Measurements from ENCODE around the gene SEMA3G. TPM values are rescaled to one million over a fixed set of nuclear protein-coding genes. Genes with fewer than 3 reads are reported as not detected.

The SEMA3G gene
- total RNA-seq, 1 experiment from 2014 or later = 0.32 TPM

- no peaks in the 10 kb centered on the region for H3K9me3 ChIP-seq
- H3K36me3 ChIP-seq (ENCODE audit: control insufficient read depth, insufficient read depth, low read length) = peaks cover under 1% of the 10 kb centered on the region; the same call in 1 of the 2 replicates
- intact Hi-C loops (cut with micrococcal nuclease; ENCODE audit: unreplicated experiment) = no loop called here
- Mint-ChIP-seq H3K36me3 (ENCODE audit: insufficient read depth, unreplicated experiment) (peaks cover 22% of the 10 kb centered on the region), H3K27me3 (ENCODE audit: insufficient read depth, unreplicated experiment) (no peaks in the 10 kb centered on the region), H3K27ac (ENCODE audit: unreplicated experiment) (no peak overlapping the region), H3K4me3 (ENCODE audit: unreplicated experiment) (no peak overlapping the region), H3K9me3 (ENCODE audit: unreplicated experiment) (no peaks in the 10 kb centered on the region), H3K4me1 (ENCODE audit: low read depth, unreplicated experiment) (no peaks in the 10 kb centered on the region)
- BruUV-seq (replicated peaks) = no TSS peak
- H3K4me1 ChIP-seq = no peaks in the 10 kb centered on the region
- DNase-seq = no peak
- CTCF ChIA-PET = no interaction called here
- H3K4me3 ChIP-seq (ENCODE audit: low read depth, low read length) = no peak overlapping the region
- H3K27me3 ChIP-seq (replicated peaks; ENCODE audit: control insufficient read depth, insufficient read depth, low read length) = no peaks in the 10 kb centered on the region
- POLR2A ChIA-PET = no interaction called here
- TF ChIP-seq CTCF (IDR thresholded peaks at IDR 0.05; ENCODE audit: insufficient read depth in 1 of 2, low read depth in 1 of 2, low read length in 1 of 2, severe bottlenecking in 1 of 2, unreplicated experiment in 1 of 2) = no peak
Observed at GRCh38 chr3:52401021-52401420, 43.9 kb downstream of the SEMA3G start.

GRCh38 chr3:52400275-52400793, 44.6 kb downstream of the SEMA3G start:
- no peak for DNase-seq
- intact Hi-C loops (cut with micrococcal nuclease; ENCODE audit: unreplicated experiment) = no loop called here
- BruUV-seq (replicated peaks) = no TSS peak
- Mint-ChIP-seq H3K9me3 (ENCODE audit: unreplicated experiment) (no peaks in the 10 kb centered on the region), H3K4me3 (ENCODE audit: unreplicated experiment) (no peak overlapping the region), H3K27ac (ENCODE audit: unreplicated experiment) (no peak overlapping the region), H3K27me3 (ENCODE audit: insufficient read depth, unreplicated experiment) (no peaks in the 10 kb centered on the region), H3K4me1 (ENCODE audit: low read depth, unreplicated experiment) (no peaks in the 10 kb centered on the region), H3K36me3 (ENCODE audit: insufficient read depth, unreplicated experiment) (peaks cover 22% of the 10 kb centered on the region)
- Histone ChIP-seq H3K36me3 (ENCODE audit: control insufficient read depth, insufficient read depth, low read length) (no peaks in the 10 kb centered on the region), H3K4me3 (ENCODE audit: low read depth, low read length) (no peak overlapping the region), H3K4me1 (no peaks in the 10 kb centered on the region), H3K27me3 (replicated peaks; ENCODE audit: control insufficient read depth, insufficient read depth, low read length) (no peaks in the 10 kb centered on the region), H3K9me3 (no peaks in the 10 kb centered on the region)
- CTCF ChIA-PET = no interaction called here
- no peak for TF ChIP-seq CTCF (IDR thresholded peaks at IDR 0.05; ENCODE audit: insufficient read depth in 1 of 2, low read depth in 1 of 2, low read length in 1 of 2, severe bottlenecking in 1 of 2, unreplicated experiment in 1 of 2)
- POLR2A ChIA-PET = no interaction called here

GRCh38 chr3:52399593-52399992, 45.3 kb downstream of the SEMA3G start:
- DNase-seq = no peak
- H3K4me1 Mint-ChIP-seq (ENCODE audit: low read depth, unreplicated experiment) = no peaks in the 10 kb centered on the region
- H3K27me3 Mint-ChIP-seq (ENCODE audit: insufficient read depth, unreplicated experiment) = no peaks in the 10 kb centered on the region
- CTCF ChIA-PET = no interaction called here
- no peak for TF ChIP-seq CTCF (IDR thresholded peaks at IDR 0.05; ENCODE audit: insufficient read depth in 1 of 2, low read depth in 1 of 2, low read length in 1 of 2, severe bottlenecking in 1 of 2, unreplicated experiment in 1 of 2)
- H3K36me3 ChIP-seq (ENCODE audit: control insufficient read depth, insufficient read depth, low read length) = no peaks in the 10 kb centered on the region
- H3K9me3 Mint-ChIP-seq (ENCODE audit: unreplicated experiment) = no peaks in the 10 kb centered on the region
- intact Hi-C loops (cut with micrococcal nuclease; ENCODE audit: unreplicated experiment) = no loop called here
- no TSS peak for BruUV-seq (replicated peaks)
- H3K4me3 ChIP-seq (ENCODE audit: low read depth, low read length) = no peak overlapping the region
- H3K36me3 Mint-ChIP-seq (ENCODE audit: insufficient read depth, unreplicated experiment) = peaks cover 22% of the 10 kb centered on the region
- no peaks in the 10 kb centered on the region for H3K9me3 ChIP-seq
- H3K27me3 ChIP-seq (replicated peaks; ENCODE audit: control insufficient read depth, insufficient read depth, low read length) = no peaks in the 10 kb centered on the region
- POLR2A ChIA-PET = no interaction called here
- H3K4me3 Mint-ChIP-seq (ENCODE audit: unreplicated experiment) = no peak overlapping the region
- H3K4me1 ChIP-seq = no peaks in the 10 kb centered on the region
- no peak overlapping the region for H3K27ac Mint-ChIP-seq (ENCODE audit: unreplicated experiment)
